ENCODE data around the gene AKAP13.
"Not testable (repeated sequence)": the region's sequence is repeated elsewhere in the genome, so short reads cannot be mapped to it uniquely, and the experiment has no call there.

The AKAP13 gene

DNA sequence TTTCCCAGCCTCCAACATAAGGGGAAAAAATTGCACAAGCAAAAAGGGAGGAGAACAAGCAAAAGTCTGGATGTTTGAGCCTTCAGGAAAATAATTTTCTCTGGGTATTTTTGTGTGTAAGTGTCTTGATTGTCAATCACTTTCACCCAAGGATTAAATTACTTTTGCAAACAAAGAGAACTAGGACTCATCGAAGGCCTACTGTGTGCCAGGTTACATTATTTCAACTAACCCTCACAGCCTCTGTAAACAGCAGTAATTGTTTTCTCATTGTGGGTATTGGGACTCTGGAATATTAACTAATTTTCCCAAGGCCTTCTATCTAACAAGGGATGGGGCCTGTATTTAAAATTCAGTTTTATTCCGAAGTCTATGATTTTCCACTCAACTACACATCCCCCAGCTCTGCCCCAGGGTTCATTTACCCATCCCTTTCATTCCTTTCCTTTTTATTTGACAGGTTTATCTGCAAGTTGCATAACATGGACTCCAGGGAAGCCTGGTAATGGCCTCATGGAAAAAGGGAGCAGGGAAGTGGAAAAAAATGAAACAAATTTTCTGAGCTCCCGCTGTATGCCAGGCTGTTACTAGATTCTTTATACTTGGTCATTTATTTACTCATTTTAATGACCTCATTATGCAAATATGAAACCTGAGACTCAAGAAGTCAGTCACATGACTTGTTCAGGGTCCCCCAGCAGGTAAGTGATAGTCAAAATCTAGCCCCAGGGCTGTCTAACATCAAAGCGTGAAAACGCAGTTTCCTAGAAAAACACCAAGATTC lies 32.9 kb upstream of the AKAP13 start:
- DNase-seq (ENCODE audit: low read depth); H3K4me3 ChIP-seq (ENCODE audit: control insufficient read depth, low read depth, low read length): not testable (repeated sequence)

DNA sequence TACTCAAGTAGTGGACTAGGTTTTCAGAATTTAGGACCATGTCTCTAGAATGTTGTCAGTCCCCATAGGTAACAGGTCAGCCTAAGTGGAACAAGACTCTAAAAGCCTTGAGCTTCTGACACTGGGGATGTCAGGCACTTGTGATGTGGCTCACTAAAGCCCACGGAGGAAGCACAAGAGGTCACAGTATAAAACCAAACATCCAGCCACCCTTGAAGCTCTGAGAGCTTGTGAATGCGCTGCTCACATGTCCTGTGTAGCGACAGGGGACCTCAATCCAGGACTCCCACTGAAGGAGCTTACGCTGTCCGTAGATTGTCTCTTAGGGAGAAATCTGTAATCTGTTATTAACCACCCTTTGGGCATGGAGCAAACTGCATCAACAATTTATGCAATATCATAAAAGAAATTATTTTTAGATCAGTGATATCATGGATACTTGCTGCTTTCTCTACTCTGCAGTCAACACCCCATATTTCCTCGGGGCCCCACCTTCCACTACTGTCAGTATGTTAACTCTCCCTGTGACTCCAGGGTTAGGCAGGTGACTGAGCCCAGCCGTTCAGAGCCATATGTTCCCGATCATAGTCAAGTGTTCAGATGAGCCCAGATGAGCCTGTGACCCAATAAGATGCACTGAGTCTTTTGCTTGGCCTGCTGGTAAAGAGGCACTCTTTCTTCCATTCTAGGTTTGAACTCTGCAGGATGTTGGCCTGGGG lies 32.2 kb upstream of the AKAP13 start:
- DNase-seq (ENCODE audit: low read depth): not testable (repeated sequence)

DNA sequence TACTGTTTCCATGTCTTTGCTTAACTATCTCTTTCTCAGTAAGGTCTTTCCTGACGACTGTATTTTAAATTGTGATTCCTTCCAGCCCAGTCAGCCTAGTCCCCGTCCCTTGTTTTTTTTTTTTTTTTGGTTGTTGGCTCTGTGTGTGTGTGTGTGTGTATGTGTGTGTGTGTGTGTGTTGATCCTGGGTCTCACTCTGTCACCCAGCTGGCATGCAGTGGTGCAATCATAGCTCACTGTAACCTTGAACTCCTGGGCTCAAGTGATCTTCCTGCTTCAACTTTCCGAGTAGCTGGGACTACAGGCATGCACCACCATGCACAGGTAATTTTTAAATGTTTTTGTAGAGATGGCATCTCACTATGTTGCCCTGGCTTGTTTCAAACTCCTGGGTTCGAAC lies 31.3 kb upstream of the AKAP13 start:
- DNase-seq (ENCODE audit: low read depth); H3K4me3 ChIP-seq (ENCODE audit: control insufficient read depth, low read depth, low read length): not testable (repeated sequence)

More for the DNA sequence above, 32.2 kb upstream of the AKAP13 start:
- not testable (repeated sequence) for H3K4me3 ChIP-seq (ENCODE audit: control insufficient read depth, low read depth, low read length)

DNA sequence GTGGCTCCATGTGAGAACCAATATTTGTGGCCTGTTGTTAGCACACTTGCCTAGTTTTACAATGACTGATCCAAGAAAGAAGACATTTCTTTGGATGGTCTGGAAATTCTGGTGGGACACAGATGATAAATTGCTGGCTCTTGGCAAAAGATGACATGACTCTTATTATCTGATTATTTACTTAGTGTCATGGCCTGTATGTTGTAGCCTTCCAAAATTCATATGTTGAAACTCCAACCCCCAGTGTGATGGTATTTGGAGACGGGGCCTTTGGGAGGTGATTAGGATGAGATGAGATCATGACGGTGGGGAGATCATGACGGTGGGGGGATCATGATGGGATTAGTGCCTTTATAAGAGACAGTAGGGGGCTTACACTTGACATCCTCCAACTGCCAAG lies 30.0 kb upstream of the AKAP13 start:
- TF ChIP-seq, protein P1, sequence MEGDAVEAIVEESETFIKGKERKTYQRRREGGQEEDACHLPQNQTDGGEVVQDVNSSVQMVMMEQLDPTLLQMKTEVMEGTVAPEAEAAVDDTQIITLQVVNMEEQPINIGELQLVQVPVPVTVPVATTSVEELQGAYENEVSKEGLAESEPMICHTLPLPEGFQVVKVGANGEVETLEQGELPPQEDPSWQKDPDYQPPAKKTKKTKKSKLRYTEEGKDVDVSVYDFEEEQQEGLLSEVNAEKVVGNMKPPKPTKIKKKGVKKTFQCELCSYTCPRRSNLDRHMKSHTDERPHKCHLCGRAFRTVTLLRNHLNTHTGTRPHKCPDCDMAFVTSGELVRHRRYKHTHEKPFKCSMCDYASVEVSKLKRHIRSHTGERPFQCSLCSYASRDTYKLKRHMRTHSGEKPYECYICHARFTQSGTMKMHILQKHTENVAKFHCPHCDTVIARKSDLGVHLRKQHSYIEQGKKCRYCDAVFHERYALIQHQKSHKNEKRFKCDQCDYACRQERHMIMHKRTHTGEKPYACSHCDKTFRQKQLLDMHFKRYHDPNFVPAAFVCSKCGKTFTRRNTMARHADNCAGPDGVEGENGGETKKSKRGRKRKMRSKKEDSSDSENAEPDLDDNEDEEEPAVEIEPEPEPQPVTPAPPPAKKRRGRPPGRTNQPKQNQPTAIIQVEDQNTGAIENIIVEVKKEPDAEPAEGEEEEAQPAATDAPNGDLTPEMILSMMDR (IDR thresholded peaks at IDR 0.05; ENCODE audit: control insufficient read depth, insufficient read depth, low read depth, low read length, missing control alignments): no peak
- no peak overlapping the region for H3K4me3 ChIP-seq (ENCODE audit: control insufficient read depth, low read depth, low read length)
- DNase-seq (ENCODE audit: low read depth): no peak

DNA sequence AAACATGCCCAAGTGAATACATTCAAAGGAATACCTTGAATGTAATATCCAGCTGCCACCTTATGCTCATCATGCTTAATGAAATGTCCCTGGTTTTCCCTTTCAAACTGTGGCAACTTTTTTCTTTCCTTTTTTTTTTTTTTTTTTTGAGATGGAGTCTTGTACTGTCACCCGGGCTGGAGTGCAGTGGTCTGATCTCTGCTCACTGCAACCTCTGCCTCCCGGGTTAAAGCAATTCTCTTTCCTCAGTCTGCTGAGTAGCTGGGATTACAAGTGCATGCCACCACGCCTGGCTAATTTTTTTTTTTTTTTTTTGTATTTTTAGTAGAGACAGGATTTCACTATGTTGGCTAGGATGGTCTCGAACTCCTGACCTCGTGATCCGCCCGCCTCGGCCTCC lies 28.9 kb upstream of the AKAP13 start:
- H3K4me3 ChIP-seq (ENCODE audit: control insufficient read depth, low read depth, low read length): not testable (repeated sequence)

DNA sequence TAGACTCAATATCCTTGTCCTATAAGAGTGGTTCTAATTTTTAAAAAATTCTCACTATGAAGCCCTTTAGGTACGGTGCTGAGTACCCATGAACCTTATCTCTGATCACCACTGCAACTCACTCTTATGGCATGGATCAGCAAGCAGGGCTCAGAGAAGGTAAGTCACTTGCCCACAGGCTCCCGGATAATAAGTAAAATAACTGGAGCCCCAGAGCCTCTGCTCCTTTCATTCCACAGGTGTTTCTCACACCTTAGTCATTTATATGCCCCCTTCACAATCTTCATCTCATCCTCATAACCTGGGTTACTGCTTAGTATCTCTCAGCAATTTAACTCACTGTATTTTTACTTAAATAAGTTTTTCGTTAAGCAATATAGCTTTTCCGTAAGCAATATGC lies 28.4 kb upstream of the AKAP13 start:
- TF ChIP-seq, protein P1 (IDR thresholded peaks at IDR 0.05; ENCODE audit: control insufficient read depth, insufficient read depth, low read depth, low read length, missing control alignments): no peak
- H3K4me3 ChIP-seq (ENCODE audit: control insufficient read depth, low read depth, low read length): no peak overlapping the region
- DNase-seq (ENCODE audit: low read depth): no peak

More for the DNA sequence above, 28.9 kb upstream of the AKAP13 start:
- DNase-seq (ENCODE audit: low read depth): not testable (repeated sequence)

DNA sequence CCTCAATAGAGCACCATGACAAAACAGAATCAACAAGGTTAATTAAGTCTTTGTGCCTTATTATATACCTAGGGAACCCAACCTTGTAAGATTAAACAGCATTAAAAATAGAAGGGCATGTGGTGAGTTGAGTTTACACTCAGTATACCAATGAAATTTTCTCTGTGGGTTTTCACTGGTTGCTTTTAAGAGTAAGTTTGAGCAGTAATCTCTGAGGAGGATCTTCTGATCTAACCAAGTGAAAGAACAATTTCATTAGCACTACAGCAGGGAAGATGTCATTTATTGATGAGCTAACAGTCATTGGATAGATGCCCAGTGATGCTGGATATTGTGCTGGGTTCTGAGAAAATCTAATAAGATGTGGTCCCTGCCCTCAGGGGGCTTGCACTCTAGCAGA lies 26.9 kb upstream of the AKAP13 start:
- H3K4me3 ChIP-seq (ENCODE audit: control insufficient read depth, low read depth, low read length): no peak overlapping the region
- TF ChIP-seq, protein P1 (IDR thresholded peaks at IDR 0.05; ENCODE audit: control insufficient read depth, insufficient read depth, low read depth, low read length, missing control alignments): no peak
- DNase-seq (ENCODE audit: low read depth): no peak

DNA sequence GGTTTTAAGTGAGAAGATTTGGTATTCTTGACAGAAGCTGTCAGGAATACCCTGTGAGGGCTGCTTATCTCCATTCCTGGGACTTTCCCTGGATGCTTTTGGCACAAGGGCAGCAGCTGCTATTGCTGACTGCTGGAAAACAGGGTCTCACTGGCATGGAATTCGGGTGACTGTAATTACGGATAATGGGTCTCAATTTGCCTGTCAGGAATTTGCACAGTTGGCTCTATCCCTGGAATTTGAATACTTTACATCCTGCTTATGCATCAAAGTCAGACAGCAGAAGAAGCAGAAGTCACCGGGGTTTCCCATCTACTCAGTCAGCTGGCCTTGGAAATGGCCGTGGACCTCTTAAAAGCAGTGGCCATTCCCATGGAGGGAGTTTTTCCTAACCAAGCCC lies 25.9 kb upstream of the AKAP13 start:
- no peak overlapping the region for H3K4me3 ChIP-seq (ENCODE audit: control insufficient read depth, low read depth, low read length)
- DNase-seq (ENCODE audit: low read depth): no peak
- TF ChIP-seq, protein P1 (IDR thresholded peaks at IDR 0.05; ENCODE audit: control insufficient read depth, insufficient read depth, low read depth, low read length, missing control alignments): no peak

DNA sequence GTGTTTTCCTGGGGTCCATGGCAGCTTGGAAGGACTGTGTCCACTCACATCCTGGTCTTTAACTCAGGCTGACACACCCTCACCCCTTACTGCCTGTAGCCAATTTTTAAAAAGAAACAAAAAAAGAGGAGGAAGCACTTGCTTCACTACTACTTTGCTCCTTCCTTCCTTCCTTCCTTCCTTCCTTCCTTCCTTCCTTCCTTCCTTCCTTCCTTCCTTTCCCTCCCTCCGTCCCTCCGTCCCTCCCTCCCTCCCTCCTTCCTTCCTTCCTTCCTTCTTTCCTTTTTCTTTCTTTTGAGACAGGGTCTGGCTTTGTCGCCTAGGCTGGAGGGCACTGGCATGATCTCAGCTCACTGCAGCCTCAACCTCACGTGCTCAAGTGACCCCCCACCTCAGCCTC lies 25.5 kb upstream of the AKAP13 start:
- no peak for DNase-seq (ENCODE audit: low read depth)
- TF ChIP-seq, protein P1 (IDR thresholded peaks at IDR 0.05; ENCODE audit: control insufficient read depth, insufficient read depth, low read depth, low read length, missing control alignments): no peak
- no peak overlapping the region for H3K4me3 ChIP-seq (ENCODE audit: control insufficient read depth, low read depth, low read length)
